ENCODE data around the gene USP20. TPM values are rescaled to one million over a fixed set of nuclear protein-coding genes. Genes with fewer than 3 reads are reported as not detected.

The USP20 gene
- total and polyA plus RNA-seq, 10 of the 15 experiments (the other 5 are each of a cell fraction or from before 2014, with no cell fraction given): 0.66 to 23.3 (median 11.0) TPM

- Histone ChIP-seq H2AFZ (ENCODE audit: control insufficient read depth, low read depth, low read length) (no peak overlapping the region), H3K9ac (ENCODE audit: control insufficient read depth, insufficient read depth, low read length) (no peak overlapping the region), H3K79me2 (ENCODE audit: control insufficient read depth, insufficient read depth, low read length) (no peaks in the 10 kb centered on the region), H3K36me3 (ENCODE audit: control insufficient read depth in 2 of 2, insufficient read depth in 2 of 2, low read length in 1 of 2) (peaks cover 0 to 2% of the 10 kb centered on the region in 2 experiments; a peak in 3 of 4 replicates), H3K4me2 (ENCODE audit: control insufficient read depth, insufficient read depth) (no peak overlapping the region), H3K27me3 (replicated peaks in 1 of 2; ENCODE audit: control insufficient read depth in 2 of 2, insufficient read depth in 2 of 2, low read length in 1 of 2) (no peaks in the 10 kb centered on the region), H3K4me1 (ENCODE audit: control insufficient read depth, insufficient read depth, low read length) (peaks cover 5% of the 10 kb centered on the region), H3K27ac (ENCODE audit: control insufficient read depth, insufficient read depth) (peak overlapping the region; percentile 48; the same call in 1 of the 2 replicates), H3K4me3 (no peak overlapping the region), H4K20me1 (ENCODE audit: control insufficient read depth, insufficient read depth) (no peaks in the 10 kb centered on the region), H3K9me3 (replicated peaks; ENCODE audit: control insufficient read depth, insufficient read depth, low read length) (no peaks in the 10 kb centered on the region)
- ChIA-PET RAD21 (ENCODE audit: unreplicated experiment) (no interaction called here), SMC1A (ENCODE audit: uncharacterized antibody, unreplicated experiment) (no interaction called here), CTCF (interaction anchor here (0.7 kb wide), 1 partner anchor 381 kb away, joined by 3 read pairs; no protein-coding TSS in a partner anchor), POLR2A (interaction anchor here (0.7 kb wide), 1 partner anchor 93 kb away, joined by 3 read pairs; no protein-coding TSS in a partner anchor)
- BruUV-seq (replicated peaks): no TSS peak
- intact Hi-C loops (cut with micrococcal nuclease; ENCODE audit: unreplicated experiment): no loop called here
- FAIRE-seq (no peak), ATAC-seq (no peak), DNase-seq (ENCODE audit: low read depth, low spot score) (no peak)
- in situ Hi-C loops (cut with MboI): no loop called here
- WGBS (ENCODE audit: insufficient coverage, insufficient replicate concordance, low lambda C conversion rate, missing lambda C conversion rate): 40% methylated on average over 11 of the region's 11 CpGs
- TF ChIP-seq ZNF217 (IDR thresholded peaks at IDR 0.05) (no peak), SKIL (IDR thresholded peaks at IDR 0.05; ENCODE audit: low read depth, poor library complexity, severe bottlenecking) (no peak), BMI1 (IDR thresholded peaks at IDR 0.05; ENCODE audit: borderline replicate concordance) (no peak), CUX1 (IDR thresholded peaks at IDR 0.05; ENCODE audit: insufficient replicate concordance, low read depth, low read length) (no peak), RBBP5 (conservative IDR thresholded peaks at IDR 0.05) (no peak), PBX3 (IDR thresholded peaks at IDR 0.05; ENCODE audit: insufficient replicate concordance, low read depth, low read length) (no peak), STAT3 (IDR thresholded peaks at IDR 0.05; ENCODE audit: low read depth, low read length) (no peak), ZBTB40 (IDR thresholded peaks at IDR 0.05; ENCODE audit: borderline replicate concordance) (no peak), YBX1 (IDR thresholded peaks at IDR 0.05) (no peak), POLR2A (IDR thresholded peaks at IDR 0.05; ENCODE audit: low read depth, low read length) (no peak), CHD1 (IDR thresholded peaks at IDR 0.05; ENCODE audit: low read depth, low read length) (no peak)
Measured at GRCh38 chr9:129864991-129865647, 29.9 kb downstream of the USP20 start.
